Uterus (tissue), 4 donors: ENCODE data around the gene CCDC102B. TPM values are rescaled to one million over a fixed set of nuclear protein-coding genes. Genes with fewer than 3 reads are reported as not detected.
A peak's percentile ranks its signal among the peaks of the same experiment; 100 is the strongest.

Experiments used
- DNase-seq, 2 donors: peaks; one replicate each; pipeline ENCODE4 v3.0.0-alpha.2; 2019 to 2020
- H3K27ac ChIP-seq, 2 donors: fragments of 200-600 bp; sonication (generic); 1 replicate in 1 of 2; 2 replicates in 1 of 2; pipeline ENCODE4 v1.5.1; 2016 to 2018
- H3K27me3 ChIP-seq, 2 donors: fragments of 200-600 bp; sonication (generic); one replicate each; pipeline ENCODE4 v1.5.1; 2018 to 2019; ENCODE audit warnings: control low read depth in 1 of 2
- H3K36me3 ChIP-seq, 2 donors: fragments of 200-600 bp; sonication (generic); one replicate each; pipeline ENCODE4 v1.5.1; 2019; ENCODE audit warnings: control low read depth in 1 of 2
- H3K4me1 ChIP-seq, 2 donors: fragments of 200-600 bp; sonication (generic); one replicate each; pipeline ENCODE4 v1.5.1; 2018 to 2019; ENCODE audit warnings: control low read depth in 1 of 2
- H3K4me3 ChIP-seq, 2 donors: fragments of 200-600 bp; sonication (generic); 1 replicate in 1 of 2; 2 replicates in 1 of 2; pipeline ENCODE4 v1.5.1; 2018 to 2019; ENCODE audit warnings: mild to moderate bottlenecking in 1 of 2
- H3K9me3 ChIP-seq, 2 donors: fragments of 200-600 bp; sonication (generic); one replicate each; pipeline ENCODE4 v1.5.1; 2019; ENCODE audit warnings: control low read depth in 1 of 2
- CTCF ChIP-seq, 4 experiments: fragments of 200-600 bp in 2 of 4; fragments of 450-650 bp in 2 of 4; sonication (generic) in 2 of 4; IDR thresholded peaks; one replicate each; pipeline ENCODE4 v1.5.1; 2016 to 2019; ENCODE audit warnings: antibody characterized with exemption in 4 of 4, mild to moderate bottlenecking in 2 of 4, moderate library complexity in 1 of 4
- POLR2A ChIP-seq, 2 donors: fragments of 450-650 bp; IDR thresholded peaks; one replicate each; pipeline ENCODE4 v1.6.1; 2016; ENCODE audit warnings: antibody characterized with exemption in 2 of 2, mild to moderate bottlenecking in 1 of 2, moderate library complexity in 1 of 2
- intact Hi-C: fragments of 100-400 bp; cut with DNase I; formaldehyde crosslinking; loops from one replicate; pipeline ENCODE4 v1.15.1; 2023; ENCODE audit warnings: low total_unique reads
- total RNA-seq, 4 donors: library from RNA; depleted of rRNA in 3 of 4; stranded (reverse); fragments of >200 nt in 3 of 4; gene quantifications; one replicate each; pipeline versions ENCODE4 v1.1.0 to v1.2.4, GENCODE V29; 2014 to 2023
- donor health status: DM: yes; HTN: yes; CAD: no.

CCDC102B gene
- total RNA-seq, 4 donors from 2014 or later: 0.77 to 39.7 (median 3.2) TPM; not detected in 1

GRCh38 chr18:68793951-68794350 is 3.9 kb upstream of the CCDC102B start:
- Histone ChIP-seq H3K27ac (no peak overlapping the region), H3K36me3 (no peaks in the 10 kb centered on the region), H3K9me3 (no peaks in the 10 kb centered on the region), H3K4me3 (no peak overlapping the region), H3K4me1 (no peaks in the 10 kb centered on the region), H3K27me3 (no peaks in the 10 kb centered on the region)
- intact Hi-C loops: no loop called here
- TF ChIP-seq POLR2A (IDR thresholded peaks at IDR 0.05) (no peak), CTCF (IDR thresholded peaks at IDR 0.05) (no peak)
- DNase-seq: no peak

GRCh38 chr18:68796936-68797690 is 767 bp upstream of the CCDC102B start:
- no peaks in the 10 kb centered on the region for H3K9me3 ChIP-seq
- DNase-seq: peak in 1 of 2 donors; percentile 15
- H3K4me3 ChIP-seq: no peak overlapping the region
- H3K27me3 ChIP-seq: no peaks in the 10 kb centered on the region
- no peak for TF ChIP-seq POLR2A (IDR thresholded peaks at IDR 0.05)
- TF ChIP-seq CTCF (IDR thresholded peaks at IDR 0.05): no peak
- no peaks in the 10 kb centered on the region for H3K36me3 ChIP-seq
- intact Hi-C loops: no loop called here
- H3K4me1 ChIP-seq: no peaks in the 10 kb centered on the region
- H3K27ac ChIP-seq: peak overlapping the region in 1 of 2 donors; percentile 48

GRCh38 chr18:68800075-68800474 is 2.2 kb downstream of the CCDC102B start:
- intact Hi-C loops: no loop called here
- DNase-seq: no peak
- TF ChIP-seq POLR2A (IDR thresholded peaks at IDR 0.05) (no peak), CTCF (IDR thresholded peaks at IDR 0.05) (no peak)

GRCh38 chr18:68803356-68803755 is 5.5 kb downstream of the CCDC102B start:
- DNase-seq: peak; percentile 49 to 50
- TF ChIP-seq POLR2A (IDR thresholded peaks at IDR 0.05) (no peak), CTCF (IDR thresholded peaks at IDR 0.05) (no peak)
- H3K27ac ChIP-seq: peak overlapping the region in 1 of 2 donors; percentile 65

More at GRCh38 chr18:68800075-68800474, 2.2 kb downstream of the CCDC102B start:
- Histone ChIP-seq H3K9me3 (no peaks in the 10 kb centered on the region), H3K27me3 (no peaks in the 10 kb centered on the region), H3K27ac (no peak overlapping the region), H3K36me3 (no peaks in the 10 kb centered on the region), H3K4me1 (no peaks in the 10 kb centered on the region), H3K4me3 (no peak overlapping the region)

GRCh38 chr18:68817584-68817983 is 19.7 kb downstream of the CCDC102B start:
- Histone ChIP-seq H3K4me1 (no peaks in the 10 kb centered on the region), H3K4me3 (no peak overlapping the region), H3K27ac (peak overlapping the region in 1 of 2 donors; percentile 33), H3K27me3 (no peaks in the 10 kb centered on the region), H3K36me3 (no peaks in the 10 kb centered on the region), H3K9me3 (no peaks in the 10 kb centered on the region)
- no peak for TF ChIP-seq CTCF (IDR thresholded peaks at IDR 0.05)
- TF ChIP-seq POLR2A (IDR thresholded peaks at IDR 0.05): no peak
- intact Hi-C loops: no loop called here
- DNase-seq: no peak

More at GRCh38 chr18:68803356-68803755, 5.5 kb downstream of the CCDC102B start:
- H3K4me1 ChIP-seq: no peaks in the 10 kb centered on the region
- no peaks in the 10 kb centered on the region for H3K9me3 ChIP-seq
- H3K27me3 ChIP-seq: no peaks in the 10 kb centered on the region
- H3K36me3 ChIP-seq: no peaks in the 10 kb centered on the region
- intact Hi-C loops: no loop called here
- H3K4me3 ChIP-seq: no peak overlapping the region
